G401.6 (cell line): ENCODE data around the gene LUZP1.
"Not testable (repeated sequence)": the region's sequence is repeated elsewhere in the genome, so short reads cannot be mapped to it uniquely, and the experiment has no call there.

ENCODE experiments used
- FAIRE-seq: peaks from 2 replicates; lab custom pipeline; 2012; peaks lifted over from hg19 to GRCh38; lab: Jason Lieb, UNC

LUZP1 gene

DNA sequence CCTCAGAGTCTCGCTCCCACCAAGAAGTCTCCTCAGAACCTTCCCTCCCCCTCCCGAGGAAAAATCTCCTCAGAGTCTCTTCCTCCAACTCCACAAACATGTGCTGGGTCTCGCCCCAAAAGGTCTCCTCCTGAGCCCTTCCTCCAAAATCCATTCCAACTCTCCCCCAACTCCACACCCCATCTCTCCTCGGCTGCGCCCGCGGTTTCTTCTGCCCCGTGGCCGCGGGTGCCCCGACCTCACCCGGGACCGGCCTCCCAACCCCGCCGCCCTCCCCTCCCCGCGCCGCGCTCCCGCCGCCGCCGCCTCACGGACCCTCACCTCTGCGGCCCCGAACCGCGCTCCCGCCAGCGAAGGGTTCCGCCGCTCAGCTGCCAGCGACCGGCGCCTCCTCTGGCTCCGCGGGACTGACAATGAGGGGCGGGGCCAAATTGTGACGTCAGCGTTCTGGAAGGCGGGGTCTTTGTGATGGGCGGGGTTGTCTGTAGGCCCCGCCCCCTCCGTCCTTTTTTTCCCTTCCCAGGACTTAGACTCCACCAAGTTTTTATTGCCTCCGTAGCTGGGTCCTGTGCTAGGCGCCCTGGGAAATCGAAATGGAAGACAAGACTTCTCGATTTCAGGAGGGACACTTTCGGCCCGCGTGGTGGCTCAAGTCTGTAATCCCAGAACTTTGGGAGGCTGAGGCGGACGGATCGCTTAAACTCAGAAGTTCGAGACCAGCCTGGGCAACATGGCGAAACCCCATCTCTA lies at the start of gene LUZP1:
Gene LUZP1 (minus strand): TSS at position 412 of the 750 bp plus-strand sequence.
- peak; percentile 94 for FAIRE-seq

DNA sequence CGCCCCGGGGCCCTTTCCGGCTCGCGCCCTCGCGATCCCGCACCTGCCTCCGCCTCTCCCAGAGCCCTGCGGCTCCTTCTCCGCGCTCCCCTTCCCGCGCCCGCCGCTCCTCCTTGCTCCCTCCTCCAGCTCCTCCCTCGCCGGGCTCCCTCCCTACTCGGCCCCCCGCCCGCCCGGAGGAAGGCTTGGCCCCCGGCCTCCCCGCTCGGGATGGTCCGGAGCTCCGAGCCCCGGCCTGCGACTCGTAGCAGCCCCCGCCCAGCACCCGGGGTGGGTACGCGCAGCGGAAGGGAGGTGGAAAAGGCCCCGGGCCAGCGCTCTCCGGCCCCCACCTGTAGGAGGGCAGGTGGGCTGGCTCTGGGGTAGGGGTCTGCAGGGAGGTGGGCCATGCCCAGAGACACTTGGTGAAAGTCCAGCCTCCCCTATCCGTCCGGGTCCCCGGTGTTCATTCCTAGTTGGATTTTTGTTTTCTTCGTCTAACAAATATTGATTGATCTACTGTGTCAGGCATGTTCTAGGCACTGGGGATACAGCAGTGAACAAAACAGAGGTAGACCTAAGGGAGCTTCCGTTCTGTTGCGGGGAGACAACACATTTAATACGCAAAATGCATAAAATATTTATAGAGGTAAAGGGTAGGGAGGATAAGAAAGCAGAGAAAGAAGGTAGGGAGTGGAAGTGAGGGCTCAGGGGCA lies 48.9 kb upstream of the LUZP1 start, which contains the start of gene HTR1D:
Gene HTR1D (minus strand): TSS at position 82 of the 695 bp plus-strand sequence. CDS start 23,283 bp downstream, outside the sequence.
- FAIRE-seq: no peak

DNA sequence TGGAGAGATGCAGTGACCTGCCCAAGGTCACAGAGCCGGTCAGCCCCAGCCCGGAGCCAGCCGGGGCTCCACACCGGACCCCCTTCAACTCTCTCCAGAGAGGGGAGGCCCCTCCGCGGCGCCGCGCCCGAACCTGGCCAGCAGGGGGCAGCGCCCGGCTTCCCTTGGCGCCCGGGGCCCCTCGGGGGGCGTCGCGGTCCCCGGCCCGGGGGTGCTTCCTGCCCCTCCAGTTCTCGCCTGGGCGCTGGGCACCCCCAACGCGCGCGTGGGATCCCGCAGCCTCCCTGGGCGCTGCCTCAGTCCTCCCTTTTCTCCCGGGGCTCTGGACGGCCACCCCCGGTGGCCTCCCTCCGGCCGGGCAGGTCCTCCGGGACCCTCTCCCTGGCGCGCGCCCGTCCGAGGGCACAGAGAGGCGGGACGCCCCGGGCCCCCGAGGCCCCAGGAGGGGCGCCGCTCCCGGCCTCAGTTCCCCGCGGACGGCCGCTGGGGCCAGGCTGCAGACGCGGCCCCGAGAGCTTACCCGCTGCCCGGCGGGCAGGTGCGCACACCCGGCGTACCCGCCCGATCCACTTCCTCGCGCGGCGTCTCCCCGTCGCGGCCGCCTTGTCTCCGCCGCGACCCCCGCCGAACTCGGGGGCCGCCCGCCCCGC lies 48.2 kb upstream of the LUZP1 start:
- no peak for FAIRE-seq

DNA sequence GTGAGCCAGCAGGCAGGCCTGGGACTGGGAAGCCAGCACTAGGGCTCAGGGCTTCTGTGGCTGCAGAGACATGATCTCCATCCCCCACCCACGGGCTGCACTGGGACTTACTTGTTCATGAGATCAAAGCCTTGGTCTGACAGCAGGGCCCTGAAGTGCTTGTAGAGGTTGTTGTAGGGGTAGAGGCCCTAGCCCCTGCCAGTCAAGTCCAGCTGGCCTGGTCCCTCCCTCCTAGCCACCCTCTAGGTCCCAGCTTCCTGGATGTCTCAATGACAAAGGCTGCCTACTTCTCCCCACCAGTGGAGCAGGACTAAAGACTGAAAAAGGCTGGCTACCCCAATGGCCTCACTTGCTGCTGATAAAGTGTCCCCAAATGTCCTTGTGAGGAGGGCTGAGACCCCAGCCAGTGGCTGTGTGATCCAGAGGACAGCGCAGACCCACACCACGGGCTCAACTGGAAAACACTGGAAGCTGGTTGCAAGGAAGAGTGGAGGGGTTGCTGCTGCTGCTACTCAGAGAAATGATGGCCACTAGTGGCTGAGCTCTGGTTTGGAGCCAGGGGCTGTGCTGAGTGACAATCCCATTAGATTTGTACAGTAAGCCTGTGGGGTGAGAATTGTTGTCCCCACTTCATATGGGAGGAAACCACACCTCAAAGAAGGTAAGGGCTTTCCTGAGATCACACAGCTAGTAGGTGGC lies 47.2 kb upstream of the LUZP1 start:
- no peak for FAIRE-seq

DNA sequence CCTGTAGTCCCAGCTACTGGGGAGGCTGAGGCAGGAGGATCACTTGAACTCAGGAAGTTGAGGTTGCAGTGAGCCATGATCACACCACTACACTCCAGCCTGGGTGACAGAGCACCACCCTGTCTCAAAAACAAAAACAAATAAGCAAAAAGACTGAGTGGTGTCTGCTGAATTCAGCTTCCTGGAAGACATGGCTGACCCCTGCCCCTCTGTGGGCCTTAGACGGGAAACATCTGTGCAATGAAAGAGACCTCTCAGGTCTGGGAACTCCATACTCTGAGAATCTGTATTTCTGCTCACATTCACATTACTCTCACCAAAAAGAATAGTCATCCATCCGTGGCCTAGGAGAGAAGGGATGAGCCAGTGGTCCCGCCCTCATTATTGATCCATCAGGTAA lies 46.6 kb upstream of the LUZP1 start:
- FAIRE-seq: no peak

DNA sequence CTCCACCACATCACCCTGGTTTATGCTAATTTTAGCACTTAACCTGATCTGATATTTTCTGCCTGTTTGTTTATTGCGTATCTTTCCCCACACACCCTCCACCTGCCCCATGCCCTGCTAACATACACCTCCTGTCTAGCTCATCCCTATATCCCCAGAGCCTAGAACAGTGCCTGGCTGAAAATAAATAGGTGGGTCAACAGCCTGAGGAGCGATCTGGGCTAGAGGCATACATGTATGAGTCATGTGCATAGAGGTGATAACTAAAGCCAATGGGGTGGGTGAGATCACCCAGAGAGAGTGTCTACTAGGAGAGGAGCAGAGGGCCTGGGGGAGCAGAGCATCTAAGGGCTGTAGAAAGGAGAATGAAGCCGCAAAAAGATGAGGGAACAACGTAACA lies 46.0 kb upstream of the LUZP1 start:
- no peak for FAIRE-seq

DNA sequence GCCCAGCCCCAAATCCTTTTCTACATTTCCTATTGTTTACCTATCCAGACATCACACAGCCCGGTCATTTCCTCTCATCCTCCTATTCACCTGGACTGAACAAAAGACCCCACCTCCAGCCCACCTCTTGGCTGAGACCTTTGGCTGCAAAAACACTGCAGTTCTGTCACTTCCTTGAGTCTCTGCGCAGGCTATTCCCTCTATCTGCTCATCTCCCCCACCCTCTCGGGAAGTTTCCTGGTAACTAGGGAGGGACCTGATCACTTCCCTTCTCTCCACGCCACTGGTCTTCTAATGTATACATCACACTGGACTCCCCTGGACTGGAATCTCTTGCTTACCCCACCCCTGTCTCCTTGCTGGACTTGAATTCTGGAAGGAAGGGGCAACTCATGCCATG lies 43.3 kb upstream of the LUZP1 start:
- FAIRE-seq: no peak

DNA sequence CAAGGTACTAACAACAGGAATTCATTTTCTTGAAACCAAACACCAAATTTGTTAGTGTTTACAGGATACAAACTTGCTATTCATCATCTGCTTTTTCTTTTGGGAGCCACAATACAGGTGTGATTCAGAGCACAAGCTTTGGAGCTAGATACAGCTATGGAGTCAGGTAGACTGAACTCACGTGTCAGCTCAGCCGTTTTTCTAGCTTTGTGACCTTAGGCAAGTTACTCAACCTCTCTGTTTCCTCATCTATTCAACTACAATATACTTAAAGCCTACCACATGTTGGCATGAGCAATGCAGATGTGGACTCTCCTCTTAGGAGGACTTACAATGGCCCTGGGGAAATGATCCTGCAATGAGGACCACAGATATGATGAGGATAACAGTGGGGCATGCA lies 42.3 kb upstream of the LUZP1 start:
- FAIRE-seq: no peak

DNA sequence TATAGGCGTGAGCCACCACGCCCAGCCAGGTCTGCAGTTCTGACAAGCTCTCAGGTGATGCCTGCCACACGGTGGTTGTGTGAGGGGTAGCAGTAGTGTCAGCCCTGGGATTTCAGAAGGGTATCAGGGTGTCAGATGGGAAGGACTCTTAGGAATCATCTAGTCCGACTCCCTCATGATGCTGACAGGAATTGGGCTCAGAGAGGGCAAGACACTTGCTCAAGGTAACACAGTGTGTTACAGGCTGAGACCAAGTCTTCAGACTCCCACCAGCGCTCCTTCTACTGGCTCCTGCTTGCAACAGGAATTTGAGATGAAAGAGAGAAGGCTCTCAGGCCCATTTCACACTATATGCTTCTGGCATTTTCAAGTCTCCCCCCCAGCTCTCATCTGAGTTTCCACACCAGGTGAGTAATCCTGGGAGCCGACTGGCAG lies 41.7 kb upstream of the LUZP1 start:
- FAIRE-seq: no peak

DNA sequence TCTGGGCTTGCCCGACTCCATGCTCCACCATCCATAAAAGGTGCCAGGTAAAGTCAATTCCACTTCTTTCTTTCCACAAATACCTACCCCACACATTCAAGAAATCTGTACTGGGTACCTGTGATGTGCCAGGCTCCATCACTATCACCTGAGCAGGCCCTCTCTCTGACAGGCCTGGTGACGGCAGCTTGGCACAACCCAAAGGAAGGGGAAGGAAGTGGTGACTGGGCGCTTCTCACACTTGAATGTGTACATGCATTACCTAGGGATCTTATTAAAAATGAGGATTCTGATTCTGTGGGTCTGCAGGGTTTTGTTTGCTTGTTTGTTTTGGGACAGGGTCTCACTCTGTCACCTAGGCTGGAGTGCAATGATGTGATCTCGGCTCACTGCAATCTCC lies 41.1 kb upstream of the LUZP1 start:
- FAIRE-seq: no peak

DNA sequence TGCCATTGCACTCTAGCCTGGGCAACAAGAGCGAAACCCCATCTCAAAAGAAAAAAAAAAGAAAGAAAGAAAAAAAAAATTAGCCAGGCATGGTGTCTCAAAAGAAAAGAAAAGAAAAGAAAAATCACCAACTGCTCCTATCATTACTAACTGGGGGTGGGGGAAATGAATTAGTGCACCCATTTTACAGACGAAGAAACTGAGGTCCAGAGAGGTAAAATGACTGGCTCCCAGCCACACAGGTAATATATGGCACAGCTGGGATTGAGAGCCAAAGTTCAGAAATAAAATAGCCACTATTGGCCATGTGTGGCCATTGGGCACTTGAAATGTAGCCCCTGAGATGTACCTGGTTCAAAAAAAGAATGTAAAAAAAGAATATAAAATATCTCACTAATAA lies 39.9 kb upstream of the LUZP1 start:
- no peak for FAIRE-seq

DNA sequence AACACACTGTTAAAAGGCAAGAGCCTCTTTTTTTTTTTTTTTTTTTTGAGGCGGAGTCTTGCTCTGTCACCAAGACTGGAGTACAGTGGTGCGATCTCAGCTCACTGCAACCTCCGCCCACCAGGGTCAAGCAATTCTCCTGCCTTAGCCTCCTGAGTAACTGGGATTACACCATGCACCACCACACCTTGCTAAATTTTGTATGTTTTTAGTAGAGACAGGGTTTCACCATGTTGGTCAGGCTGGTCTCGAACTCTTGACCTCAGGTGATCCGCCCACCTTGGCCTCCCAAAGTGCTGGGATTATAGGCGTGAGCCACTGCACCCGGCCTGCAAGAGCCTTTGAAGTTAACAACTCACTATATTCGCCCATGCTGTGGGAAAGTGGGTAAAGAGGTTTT lies 39.1 kb upstream of the LUZP1 start:
- FAIRE-seq: not testable (repeated sequence)

DNA sequence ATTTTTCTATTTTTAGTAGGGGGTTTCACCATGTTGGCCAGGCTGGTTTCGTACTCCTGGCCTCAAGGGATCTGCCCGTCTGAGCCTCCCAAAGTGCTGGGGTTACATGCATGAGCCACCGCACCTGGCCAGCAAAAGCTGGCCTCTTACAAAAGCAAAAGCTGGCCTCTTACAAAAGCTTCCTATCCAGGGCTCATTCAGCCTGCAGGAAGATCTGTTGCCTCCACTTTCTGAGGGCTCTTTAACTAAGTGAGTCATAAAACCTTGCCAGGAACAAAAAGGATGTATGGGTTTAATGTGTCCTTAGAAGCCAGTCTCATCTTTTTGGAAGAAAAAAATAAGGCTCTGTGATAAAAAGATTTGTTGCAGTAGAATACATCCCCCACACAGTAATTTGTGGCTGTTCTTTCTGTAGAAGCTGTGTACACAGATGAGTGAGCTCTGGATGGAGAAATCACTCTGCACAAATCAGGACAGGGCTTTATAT lies 33.6 kb upstream of the LUZP1 start:
- no peak for FAIRE-seq

DNA sequence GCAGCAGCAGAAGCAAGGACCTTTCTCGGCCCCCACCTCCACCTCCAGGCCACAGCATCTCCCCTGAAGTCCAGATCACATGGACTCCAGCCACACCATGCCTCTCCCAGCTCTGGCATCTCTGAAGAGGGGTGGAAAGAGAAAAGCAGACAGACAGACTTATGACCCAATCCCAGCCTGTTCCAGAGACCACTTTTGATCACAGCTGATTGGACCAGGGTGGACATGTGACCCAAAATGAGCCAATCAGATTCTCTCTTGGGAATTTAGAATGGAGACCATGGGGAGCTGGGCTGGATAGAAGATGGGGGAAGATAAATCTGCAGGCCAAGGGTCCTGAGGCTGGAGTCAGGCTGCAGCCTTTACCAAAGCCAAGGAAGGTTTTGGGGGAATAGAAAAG lies 32.2 kb upstream of the LUZP1 start:
- FAIRE-seq: no peak

DNA sequence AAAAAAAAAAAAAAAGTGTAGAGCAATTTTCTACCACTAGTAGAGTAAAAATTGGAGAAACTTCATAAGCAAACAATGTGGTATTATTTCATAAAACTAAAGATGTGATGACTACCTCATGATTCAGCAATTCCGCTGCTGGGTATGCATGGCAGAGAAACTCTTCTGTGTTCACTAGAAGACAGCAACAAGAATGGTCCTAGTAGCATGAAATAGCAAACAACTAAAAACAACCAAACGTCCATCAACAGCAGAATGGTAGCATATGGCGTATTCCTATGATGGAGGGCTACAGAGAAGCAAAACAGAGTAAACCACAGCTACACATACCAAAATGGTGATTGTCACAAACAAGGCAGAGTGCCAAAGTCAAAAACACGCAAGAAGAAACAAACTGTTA lies 29.7 kb upstream of the LUZP1 start:
- FAIRE-seq: no peak

DNA sequence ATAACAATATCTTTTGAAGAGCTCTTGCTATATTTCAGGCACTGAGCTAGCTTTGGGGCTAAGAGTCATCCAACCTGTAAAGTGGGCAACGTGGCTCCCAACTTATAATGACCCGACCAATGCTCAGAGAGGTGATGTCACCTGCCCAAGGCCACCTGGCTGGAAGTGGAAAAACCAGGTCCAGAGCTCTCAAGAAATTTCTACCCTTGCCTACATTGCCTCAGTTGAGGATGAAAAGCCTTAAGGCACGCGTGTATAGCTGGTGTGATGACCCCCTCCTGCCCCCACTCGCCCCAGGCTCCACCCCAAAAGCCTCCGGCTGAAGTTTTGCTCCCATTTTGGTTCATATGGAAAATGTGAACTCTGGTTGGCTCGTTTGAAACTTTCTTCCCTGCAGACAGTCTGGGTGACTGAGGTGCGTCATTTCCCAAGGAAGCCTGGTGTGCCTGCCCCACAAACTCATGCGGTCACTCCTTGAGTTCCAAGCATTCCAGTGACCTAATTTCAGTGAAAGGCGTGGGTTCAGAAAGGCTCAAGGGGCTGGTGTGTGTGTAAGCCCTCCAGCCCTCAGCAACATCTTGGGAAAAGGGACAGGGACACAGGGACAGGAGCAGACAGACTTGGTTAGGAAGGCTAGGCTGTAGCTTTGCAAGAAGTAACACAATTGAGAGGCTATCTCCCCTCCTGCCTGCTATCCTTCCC lies 28.1 kb upstream of the LUZP1 start:
- FAIRE-seq: no peak

DNA sequence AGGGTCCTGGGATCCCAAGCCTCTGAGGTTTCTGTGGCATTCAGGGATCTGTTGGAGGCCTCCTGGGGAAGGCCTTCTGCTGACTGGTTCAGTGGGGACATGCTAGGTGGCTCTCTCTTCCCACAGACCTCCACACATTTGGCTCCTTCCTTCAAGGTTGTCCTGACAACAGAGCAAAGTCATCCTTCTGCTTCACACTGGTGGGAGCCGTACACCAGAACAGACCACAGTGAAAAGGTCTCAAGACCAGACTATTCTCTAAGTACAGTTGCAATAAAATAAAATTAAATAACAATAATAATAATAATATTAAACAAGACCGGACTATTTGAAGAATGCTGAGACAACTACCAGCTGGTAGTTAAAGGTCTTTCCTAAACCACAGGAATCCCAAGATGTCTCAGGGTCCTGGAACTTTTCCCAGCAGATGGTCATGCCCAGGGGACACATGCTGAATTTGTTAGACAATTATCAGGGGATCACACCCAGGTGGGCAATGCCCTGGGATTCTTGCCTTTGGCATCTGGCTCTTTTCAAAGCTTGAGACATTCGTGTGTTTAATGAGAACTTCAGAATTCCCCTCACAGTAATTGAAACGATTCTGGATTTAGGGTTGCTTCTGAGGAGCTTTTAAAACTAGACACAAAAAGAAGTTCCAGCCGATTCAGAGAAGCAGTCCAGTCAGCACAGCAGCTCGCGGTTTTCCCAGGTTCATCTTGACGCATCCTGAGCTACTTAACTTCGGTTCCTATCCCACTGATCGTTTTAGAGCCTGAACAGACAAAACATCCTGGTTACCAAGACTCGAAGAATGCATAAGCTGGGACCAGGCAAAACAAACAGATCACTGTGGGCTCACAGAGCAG lies 25.7 kb upstream of the LUZP1 start:
- FAIRE-seq: no peak

DNA sequence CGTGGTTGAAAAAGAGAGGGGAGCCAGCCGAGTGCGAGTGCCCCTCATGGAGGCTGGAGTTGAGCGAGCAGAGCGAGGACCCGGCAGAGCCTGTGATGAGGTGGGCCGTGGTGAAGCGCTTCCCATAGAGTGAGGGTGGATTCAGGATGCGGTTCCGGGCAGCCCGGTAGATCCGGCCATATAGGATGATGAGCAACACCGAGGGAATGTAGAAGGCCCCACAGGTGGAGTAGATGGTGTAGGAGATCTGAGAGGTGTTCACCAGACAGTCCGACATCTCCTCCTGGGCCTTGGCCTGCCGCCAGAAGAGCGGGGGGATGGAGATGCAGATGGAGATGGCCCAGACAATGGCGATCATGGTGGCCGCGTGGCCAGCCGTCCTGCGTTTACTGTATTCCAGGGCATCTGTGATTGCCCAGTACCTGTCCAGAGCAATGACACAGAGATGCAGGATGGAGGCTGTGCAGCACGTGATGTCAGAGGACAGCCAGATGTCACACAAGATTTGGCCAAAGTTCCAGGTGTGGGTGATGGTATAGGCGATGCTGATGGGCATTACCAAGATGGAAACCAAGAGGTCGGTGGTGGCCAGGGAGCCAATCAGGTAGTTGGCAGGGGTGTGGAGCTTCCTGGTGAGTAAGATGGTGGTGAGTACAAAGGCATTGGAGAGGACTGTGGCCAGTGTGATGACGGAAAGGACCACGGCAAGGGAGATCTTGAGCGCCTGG lies 24.9 kb upstream of the LUZP1 start:
- FAIRE-seq: no peak

DNA sequence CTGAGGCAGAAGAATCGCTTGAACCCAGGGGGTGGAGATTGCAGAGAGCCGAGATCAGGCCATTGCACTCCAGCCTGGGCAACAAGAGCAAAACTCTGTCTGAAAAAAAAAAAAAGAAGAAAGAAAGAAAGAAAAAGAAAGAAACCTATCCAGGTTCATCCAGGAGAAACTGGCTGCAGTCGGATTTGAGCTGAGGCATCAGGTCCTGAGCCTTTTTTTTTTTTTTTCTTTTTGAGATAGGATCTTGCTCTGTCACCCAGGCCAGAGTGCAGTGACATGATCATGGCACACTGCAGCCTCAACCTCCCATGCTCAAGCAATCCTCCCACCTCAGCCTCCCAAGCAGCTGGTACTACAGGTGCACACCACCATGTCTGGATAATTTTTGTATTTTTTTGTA lies 22.5 kb upstream of the LUZP1 start:
- FAIRE-seq: no peak

DNA sequence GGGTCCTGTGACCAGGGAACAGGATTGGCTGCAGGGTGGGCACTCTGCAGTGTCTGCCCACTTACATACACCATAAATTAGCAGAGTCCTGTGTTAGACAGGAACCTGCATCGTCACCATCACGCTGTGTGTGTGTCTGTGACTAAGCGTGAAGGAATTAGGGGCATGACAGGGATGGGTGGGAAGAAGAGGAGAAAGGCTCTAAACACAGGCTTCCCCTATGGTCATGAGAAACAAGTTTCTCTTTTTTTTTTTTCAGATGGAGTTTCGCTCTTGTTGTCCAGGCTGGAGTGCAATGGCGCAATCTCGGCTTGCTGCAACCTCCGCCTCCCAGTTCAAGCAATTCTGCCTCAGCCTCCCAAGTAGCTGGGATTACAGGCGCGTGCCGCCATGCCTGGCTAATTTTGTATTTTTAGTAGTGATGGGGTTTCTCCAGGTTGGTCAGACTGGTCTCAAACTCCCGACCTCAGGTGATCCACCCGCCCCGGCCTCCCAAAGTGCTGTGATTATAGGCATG lies 20.3 kb upstream of the LUZP1 start:
- FAIRE-seq: not testable (repeated sequence)
